ENCODE results near the gene ORC4.

DNA sequence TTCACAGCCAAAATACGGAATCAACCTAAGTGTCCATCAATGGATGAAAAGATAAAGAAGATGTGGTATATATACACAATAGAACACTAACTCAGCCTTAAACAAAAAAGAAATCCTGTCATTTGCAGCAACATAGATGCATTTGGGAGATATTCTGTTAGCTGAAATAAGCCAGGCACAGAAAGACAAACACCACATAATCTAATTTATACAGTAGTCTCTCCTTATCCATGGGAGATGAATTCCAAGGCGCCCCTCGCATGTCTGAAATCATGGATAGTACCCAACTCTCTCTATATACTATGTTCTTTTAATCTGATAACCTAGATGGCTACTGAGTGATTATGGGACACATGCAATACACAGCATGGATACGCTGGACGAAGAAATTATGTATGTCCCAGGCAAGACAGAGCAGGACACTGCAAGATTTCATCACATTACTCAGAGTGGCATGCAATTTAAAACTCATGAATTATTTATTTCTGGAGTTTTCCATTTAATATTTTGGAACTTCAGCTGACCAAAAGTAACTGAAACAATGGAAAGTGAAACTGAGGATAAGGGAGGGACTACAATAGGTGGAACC, 39.5 kb downstream of the ORC4 start:
- TF ChIP-seq, protein P1, sequence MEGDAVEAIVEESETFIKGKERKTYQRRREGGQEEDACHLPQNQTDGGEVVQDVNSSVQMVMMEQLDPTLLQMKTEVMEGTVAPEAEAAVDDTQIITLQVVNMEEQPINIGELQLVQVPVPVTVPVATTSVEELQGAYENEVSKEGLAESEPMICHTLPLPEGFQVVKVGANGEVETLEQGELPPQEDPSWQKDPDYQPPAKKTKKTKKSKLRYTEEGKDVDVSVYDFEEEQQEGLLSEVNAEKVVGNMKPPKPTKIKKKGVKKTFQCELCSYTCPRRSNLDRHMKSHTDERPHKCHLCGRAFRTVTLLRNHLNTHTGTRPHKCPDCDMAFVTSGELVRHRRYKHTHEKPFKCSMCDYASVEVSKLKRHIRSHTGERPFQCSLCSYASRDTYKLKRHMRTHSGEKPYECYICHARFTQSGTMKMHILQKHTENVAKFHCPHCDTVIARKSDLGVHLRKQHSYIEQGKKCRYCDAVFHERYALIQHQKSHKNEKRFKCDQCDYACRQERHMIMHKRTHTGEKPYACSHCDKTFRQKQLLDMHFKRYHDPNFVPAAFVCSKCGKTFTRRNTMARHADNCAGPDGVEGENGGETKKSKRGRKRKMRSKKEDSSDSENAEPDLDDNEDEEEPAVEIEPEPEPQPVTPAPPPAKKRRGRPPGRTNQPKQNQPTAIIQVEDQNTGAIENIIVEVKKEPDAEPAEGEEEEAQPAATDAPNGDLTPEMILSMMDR (IDR thresholded peaks at IDR 0.05; ENCODE audit: poor library complexity), result no peak
- no peak for TF ChIP-seq EZH2 (IDR thresholded peaks at IDR 0.05; ENCODE audit: borderline replicate concordance)
- TF ChIP-seq EZH2phosphoT487 (IDR thresholded peaks at IDR 0.05; ENCODE audit: low read depth, severe bottlenecking, unreplicated experiment), result no peak
